ENCODE data around the gene ZXDA.

DNA sequence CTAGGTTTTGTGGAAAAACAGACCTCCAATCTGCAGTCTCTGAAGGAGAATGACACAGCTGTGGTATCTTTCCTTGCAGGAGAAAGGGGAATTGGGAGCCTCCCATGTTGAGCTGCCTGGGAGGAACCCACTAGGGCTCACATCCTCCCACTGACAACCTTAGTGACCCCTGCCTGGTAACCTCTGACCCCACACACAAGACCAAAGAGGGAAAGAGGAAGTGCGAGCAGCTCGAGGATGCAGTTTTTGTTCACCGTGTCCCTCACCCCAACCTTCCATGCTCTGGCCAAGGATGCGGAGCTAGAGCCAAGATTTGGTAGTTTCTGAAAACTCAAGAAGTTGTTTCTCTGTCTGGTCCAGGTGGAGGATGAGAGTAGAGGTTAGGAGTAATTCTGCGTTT lies 5.4 kb upstream of the ZXDA start:
- no peak for TF ChIP-seq CTCF (IDR thresholded peaks at IDR 0.05)
- no peak for TF ChIP-seq POLR2A (IDR thresholded peaks at IDR 0.05; ENCODE audit: low read depth)
